ENCODE results near the gene HMCN2.

HMCN2 gene

DNA sequence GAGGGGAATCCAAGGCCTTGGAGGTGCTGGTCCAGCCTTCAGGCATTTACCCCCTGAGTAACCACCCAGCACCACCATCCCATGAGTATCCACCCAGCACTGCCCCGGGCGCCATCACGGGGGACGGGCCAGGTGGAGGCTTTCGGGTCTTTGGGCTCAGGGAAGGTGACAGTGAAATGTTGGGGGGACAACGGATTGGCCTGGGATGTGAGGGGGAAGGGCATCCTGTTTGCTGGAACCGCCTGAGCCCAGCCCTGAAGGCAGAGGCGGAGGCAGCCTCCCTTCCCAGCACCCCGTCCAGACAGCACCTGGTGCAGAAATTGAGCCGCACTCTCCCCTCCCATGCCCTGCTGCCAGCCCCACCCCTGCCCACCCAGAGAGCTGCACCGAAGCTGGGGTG is 196.2 kb downstream of the HMCN2 start:
- H3K9ac ChIP-seq = no peak overlapping the region; a peak in 1 of 22 replicates
- H3K36me3 ChIP-seq = peaks cover 14 to 77% (median 35%) of the 10 kb centered on the region in 11 experiments; a peak in 18 of 22 replicates
- H3K4me1 ChIP-seq = peaks cover 0 to 1% (median 0%) of the 10 kb centered on the region in 10 experiments; a peak in 3 of 20 replicates
- H3K4me2 ChIP-seq = no peak overlapping the region; a peak in 1 of 22 replicates
- no peaks in the 10 kb centered on the region for H3K27me3 ChIP-seq
- H3K4me3 ChIP-seq = no peak overlapping the region
- H3K27ac ChIP-seq = no peak overlapping the region
- peaks cover 0 to 89% (median 38%) of the 10 kb centered on the region in 11 experiments; a peak in 16 of 22 replicates for H4K20me1 ChIP-seq
- no peak for TF ChIP-seq Cebpa-rat (IDR thresholded peaks at IDR 0.05)
- no peaks in the 10 kb centered on the region for H3K9me3 ChIP-seq (replicated peaks in 1 of 11)

DNA sequence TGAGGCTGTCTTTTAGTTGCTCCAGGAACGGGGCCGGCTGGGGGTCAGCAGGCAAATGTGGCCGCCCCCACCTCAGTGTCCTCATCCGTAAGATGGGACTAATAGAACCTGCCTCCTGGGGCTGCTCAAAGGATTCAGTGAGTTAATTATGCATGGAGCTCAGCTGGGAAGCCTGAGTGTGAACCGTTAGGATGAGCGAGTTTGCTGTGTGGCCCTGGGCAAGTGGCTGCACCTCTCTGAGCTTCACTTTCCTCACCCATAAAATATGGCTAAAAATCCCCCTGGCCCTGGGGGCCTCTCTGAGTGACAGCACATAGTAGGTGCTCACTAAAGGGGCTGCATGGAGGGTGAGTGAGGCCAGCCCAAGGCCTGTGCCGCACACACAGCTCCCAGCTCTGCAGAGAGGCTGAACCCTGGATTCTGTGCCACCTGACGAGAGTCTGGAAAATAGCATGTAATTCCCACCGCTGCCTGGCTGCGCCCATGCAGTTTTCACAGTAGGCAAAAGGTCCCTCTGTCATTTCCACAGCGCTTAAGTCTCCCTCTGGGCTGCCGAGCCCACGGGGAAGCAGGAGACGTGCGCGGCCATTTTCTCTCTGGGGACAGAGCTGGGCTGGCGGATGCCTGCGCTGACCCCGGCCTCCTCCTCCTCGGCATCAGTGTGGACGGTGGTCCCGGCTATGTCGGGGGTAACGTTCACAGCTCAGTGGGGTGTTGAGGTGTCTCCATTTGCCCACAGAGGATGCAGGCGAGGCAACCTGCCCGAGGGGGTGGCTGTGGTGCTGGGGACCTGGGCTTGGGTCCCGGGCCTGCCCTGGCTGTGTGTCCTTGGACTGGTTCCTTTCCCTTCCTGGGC is 197.4 kb downstream of the HMCN2 start:
- Histone ChIP-seq H3K27me3 (no peaks in the 10 kb centered on the region), H4K20me1 (peaks cover 0 to 93% (median 38%) of the 10 kb centered on the region in 11 experiments; a peak in 16 of 22 replicates), H3K4me1 (no peaks in the 10 kb centered on the region), H3K36me3 (peaks cover 14 to 80% (median 35%) of the 10 kb centered on the region in 11 experiments; a peak in 18 of 22 replicates), H3K27ac (no peak overlapping the region), H3K9ac (no peak overlapping the region), H3K9me3 (replicated peaks in 1 of 11) (no peaks in the 10 kb centered on the region), H3K4me2 (no peak overlapping the region), H3K4me3 (no peak overlapping the region)
- TF ChIP-seq Cebpa-rat (IDR thresholded peaks at IDR 0.05) = no peak

DNA sequence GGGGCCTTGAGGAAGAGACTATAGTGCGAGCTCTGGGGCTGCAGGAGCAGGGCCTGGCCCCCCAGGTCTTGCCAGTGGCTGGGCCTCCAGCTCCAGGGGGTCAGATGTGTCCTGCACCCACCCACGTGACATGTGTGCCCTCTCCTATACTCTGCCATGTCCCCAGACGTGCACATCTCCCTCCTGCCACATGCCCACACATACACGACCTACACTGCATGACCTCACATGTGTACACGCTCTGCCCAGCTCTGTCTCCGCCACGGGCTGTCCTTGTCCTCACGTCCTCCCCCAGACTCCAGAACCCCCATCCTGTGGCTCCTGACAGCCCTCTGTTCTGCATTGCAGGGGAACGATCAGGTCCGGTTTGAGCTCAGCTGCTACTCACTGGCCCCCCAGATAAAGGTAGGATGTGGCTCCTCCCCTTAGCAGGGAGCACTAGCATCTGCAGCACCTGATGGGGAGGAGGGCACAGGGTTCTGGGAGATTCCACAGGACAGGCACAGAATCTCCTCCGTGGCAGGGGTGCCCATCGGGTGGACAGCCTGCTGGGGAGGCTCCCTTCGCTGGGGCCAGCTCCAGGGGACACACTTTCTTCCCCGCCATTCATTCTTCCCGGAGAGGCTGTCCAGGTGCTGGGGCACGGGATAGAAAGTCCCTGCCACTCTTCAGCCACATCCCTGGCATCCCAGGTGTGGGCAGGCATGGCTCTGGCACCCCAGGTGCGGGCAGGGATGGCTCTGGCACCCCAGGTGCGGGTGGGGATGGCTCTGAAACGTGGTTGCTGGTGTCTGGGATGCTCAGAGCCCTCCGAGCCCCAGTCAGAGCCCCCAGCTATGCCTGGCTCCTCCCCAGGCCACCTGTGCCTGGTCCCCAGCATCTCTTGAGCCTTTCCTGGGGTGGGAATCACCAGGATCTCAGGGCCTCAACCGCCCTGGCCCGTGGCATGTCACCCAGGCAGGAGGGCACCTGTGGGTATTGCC is 198.5 kb downstream of the HMCN2 start:
- Histone ChIP-seq H3K27ac (no peak overlapping the region), H3K36me3 (peaks cover 13 to 80% (median 28%) of the 10 kb centered on the region in 11 experiments; a peak in 17 of 22 replicates), H3K4me1 (no peaks in the 10 kb centered on the region), H3K27me3 (no peaks in the 10 kb centered on the region), H4K20me1 (peaks cover 0 to 92% (median 38%) of the 10 kb centered on the region in 11 experiments; a peak in 16 of 22 replicates), H3K9me3 (replicated peaks in 1 of 11) (no peaks in the 10 kb centered on the region), H3K4me2 (no peak overlapping the region), H3K9ac (no peak overlapping the region), H3K4me3 (no peak overlapping the region)
- TF ChIP-seq Cebpa-rat (IDR thresholded peaks at IDR 0.05) = no peak

DNA sequence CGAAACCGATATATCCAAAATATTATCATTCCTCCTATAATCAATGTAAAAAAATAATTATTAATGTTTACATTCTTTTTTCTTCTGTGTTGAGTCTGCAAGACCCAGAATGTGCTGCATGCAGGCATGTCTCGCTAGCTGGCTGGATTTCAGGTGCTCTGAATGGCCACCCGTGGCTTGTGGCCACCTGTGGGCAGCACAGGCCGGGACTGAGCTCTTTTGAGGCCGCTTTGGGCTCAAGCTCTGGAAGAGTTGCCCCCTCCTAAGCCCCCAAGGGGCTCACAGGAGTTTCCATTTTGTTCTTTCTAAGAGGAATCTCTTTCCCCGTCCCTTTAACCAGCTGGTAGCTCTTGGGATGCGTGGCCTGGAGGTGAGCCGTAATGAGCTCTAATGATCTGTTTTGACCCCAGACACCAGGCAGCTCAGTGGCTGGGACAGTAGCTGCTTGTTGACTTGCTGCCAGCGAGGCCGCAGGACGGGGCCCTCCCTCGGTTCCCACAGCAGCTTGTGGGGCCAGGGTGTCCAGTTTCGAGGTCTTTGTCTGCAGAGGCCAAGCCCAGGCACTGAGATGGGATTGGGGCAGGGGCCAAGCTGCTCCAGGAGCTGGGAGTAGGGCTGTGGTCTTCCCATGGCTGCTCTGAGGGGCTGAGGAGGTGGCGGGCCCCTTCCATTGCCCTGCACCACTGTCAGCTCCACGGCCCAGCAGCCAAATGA is 200.0 kb downstream of the HMCN2 start:
- TF ChIP-seq Cebpa-rat (IDR thresholded peaks at IDR 0.05) = no peak
- Histone ChIP-seq H4K20me1 (peaks cover 0 to 87% (median 32%) of the 10 kb centered on the region in 11 experiments; a peak in 16 of 22 replicates), H3K9me3 (replicated peaks in 1 of 11) (no peaks in the 10 kb centered on the region), H3K27ac (no peak overlapping the region), H3K36me3 (peaks cover 13 to 84% (median 38%) of the 10 kb centered on the region in 11 experiments; a peak in 19 of 22 replicates), H3K27me3 (no peaks in the 10 kb centered on the region), H3K4me3 (no peak overlapping the region), H3K4me1 (no peaks in the 10 kb centered on the region), H3K4me2 (no peak overlapping the region), H3K9ac (0 out of 22 replicates have a peak overlapping the region, but pooled peaks of 1 of the 11 experiments have one; percentile 14)

DNA sequence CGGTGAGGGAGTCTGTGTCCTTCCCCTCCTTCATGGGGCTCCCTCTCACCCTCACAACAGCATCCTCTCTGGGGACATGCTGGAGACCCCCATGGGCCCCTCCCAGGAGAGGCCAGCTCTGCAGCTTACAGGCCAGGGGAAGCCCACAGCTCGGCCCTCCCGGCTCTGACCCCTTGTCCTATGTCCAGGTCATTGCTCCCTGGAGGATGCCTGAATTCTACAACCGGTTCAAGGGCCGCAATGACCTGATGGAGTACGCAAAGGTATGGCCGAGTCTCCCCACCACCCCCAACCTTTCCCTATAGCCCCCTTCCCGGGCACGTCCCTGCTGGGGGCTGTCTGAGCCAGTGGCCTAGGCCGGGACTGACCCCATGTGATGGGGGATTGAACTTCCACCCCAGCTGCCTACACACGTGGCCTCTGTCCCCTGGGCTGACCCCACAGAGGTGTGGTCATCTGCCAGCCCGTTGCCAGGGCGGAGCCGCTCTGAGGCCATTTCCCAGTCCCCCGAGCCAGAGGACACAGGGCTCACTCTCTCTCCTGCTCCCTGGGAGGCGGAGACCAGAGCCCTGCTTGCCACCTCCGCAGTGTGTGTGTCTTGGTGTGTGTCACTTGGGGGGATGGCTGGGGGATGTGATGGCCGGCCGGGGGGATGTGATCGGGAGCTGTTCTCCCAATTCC is 201.1 kb downstream of the HMCN2 start:
- Histone ChIP-seq H3K36me3 (peaks cover 20 to 95% (median 47%) of the 10 kb centered on the region in 11 experiments; a peak in 20 of 22 replicates), H3K27ac (no peak overlapping the region), H3K4me2 (no peak overlapping the region), H3K4me1 (peaks cover 0 to 9% (median 0%) of the 10 kb centered on the region in 10 experiments; a peak in 2 of 20 replicates), H3K27me3 (no peaks in the 10 kb centered on the region), H3K4me3 (no peak overlapping the region), H3K9me3 (replicated peaks in 1 of 11) (no peaks in the 10 kb centered on the region), H3K9ac (no peak overlapping the region), H4K20me1 (peaks cover 0 to 86% (median 23%) of the 10 kb centered on the region in 11 experiments; a peak in 15 of 22 replicates)
- TF ChIP-seq Cebpa-rat (IDR thresholded peaks at IDR 0.05) = no peak

DNA sequence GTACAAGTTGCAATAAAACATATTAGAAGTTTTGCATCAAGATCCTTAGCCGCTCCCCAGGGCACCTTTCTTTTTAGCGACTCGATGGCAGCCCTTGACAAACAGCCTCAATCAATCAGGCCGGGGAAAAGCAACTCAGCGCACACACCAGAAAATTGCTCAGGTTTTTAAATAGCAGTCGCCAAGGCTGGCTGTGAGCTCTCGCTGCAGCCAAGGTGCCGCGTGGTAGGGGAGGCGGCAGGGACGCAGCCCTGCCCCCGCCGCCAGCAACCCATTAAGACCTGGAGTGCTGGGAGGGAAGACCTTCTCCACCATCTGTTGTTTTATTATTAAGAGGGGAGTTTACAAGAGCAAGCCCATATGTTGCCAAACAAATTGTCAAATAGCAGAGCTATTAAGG is 201.8 kb downstream of the HMCN2 start:
- Histone ChIP-seq H4K20me1 (peaks cover 0 to 86% (median 20%) of the 10 kb centered on the region in 11 experiments; a peak in 13 of 22 replicates), H3K4me2 (no peak overlapping the region), H3K36me3 (peaks cover 20 to 99% (median 47%) of the 10 kb centered on the region in 11 experiments; a peak in 21 of 22 replicates), H3K4me3 (no peak overlapping the region), H3K27ac (no peak overlapping the region), H3K9ac (no peak overlapping the region; a peak in 1 of 22 replicates), H3K4me1 (peaks cover 0 to 15% (median 0%) of the 10 kb centered on the region in 10 experiments; a peak in 3 of 20 replicates), H3K9me3 (replicated peaks in 1 of 11) (no peaks in the 10 kb centered on the region), H3K27me3 (no peaks in the 10 kb centered on the region)
- TF ChIP-seq Cebpa-rat (IDR thresholded peaks at IDR 0.05) = no peak

DNA sequence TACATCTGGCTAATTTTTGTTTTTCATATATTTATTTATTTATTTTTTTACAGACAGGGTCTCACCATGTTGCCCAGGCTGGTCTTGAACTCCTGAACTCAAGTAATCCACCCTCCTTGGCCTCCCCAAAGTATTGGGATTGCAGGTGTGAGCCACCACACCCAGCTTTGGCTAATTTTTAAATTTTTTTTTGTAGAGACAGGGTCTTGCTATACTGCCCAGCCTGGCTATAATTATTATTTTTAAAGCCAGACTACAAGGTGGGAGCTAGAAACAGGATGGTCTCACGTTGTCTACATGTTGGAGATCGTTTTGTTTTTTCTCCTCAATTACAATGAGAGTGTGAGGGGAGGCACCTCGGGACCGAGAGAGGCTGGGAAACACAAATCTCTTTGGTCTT is 203.0 kb downstream of the HMCN2 start:
- Histone ChIP-seq H3K4me2 (no peak overlapping the region), H3K4me3 (no peak overlapping the region), H3K4me1 (peaks cover 0 to 17% (median 0%) of the 10 kb centered on the region in 10 experiments; a peak in 3 of 20 replicates), H3K9ac (no peak overlapping the region), H3K27me3 (no peaks in the 10 kb centered on the region), H3K27ac (no peak overlapping the region), H3K9me3 (replicated peaks in 1 of 11) (no peaks in the 10 kb centered on the region), H3K36me3 (peaks cover 20 to 99% (median 43%) of the 10 kb centered on the region in 11 experiments; a peak in 21 of 22 replicates), H4K20me1 (peaks cover 0 to 80% (median 10%) of the 10 kb centered on the region in 11 experiments; a peak in 13 of 22 replicates)
- no peak for TF ChIP-seq Cebpa-rat (IDR thresholded peaks at IDR 0.05)
